HG03108 (cell line): ENCODE measurements around the gene CCDC169.
"Not testable (repeated sequence)": the region's sequence is repeated elsewhere in the genome, so short reads cannot be mapped to it uniquely, and the experiment has no call there.

Experiments
- ATAC-seq: cut with Tn5 transposase; IDR thresholded peaks from one replicate; pipeline ENCODE4 v1.9.1; 2021; ENCODE audit warnings: moderate library complexity; ENCODE audit not compliant: unreplicated experiment

Gene CCDC169

DNA sequence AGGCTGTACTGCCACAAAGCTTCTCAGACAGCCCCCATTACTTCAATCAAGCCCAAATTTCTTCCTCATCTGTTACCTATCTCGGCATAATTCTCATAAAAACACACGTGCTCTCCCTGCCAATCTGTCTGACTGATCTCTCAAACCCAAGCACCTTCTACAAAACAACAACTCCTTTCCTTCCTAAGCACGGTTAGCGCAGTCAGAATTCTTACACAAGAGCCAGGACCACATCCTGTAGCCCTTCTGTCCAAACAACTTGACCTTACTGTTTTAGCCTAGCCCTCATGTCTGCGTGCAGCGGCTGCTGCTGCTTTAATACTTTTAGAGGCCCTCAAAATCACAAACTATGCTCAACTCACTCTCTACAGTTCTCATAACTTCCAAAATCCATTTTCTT lies 22.2 kb upstream of the CCDC169 start:
- not testable (repeated sequence) for ATAC-seq

DNA sequence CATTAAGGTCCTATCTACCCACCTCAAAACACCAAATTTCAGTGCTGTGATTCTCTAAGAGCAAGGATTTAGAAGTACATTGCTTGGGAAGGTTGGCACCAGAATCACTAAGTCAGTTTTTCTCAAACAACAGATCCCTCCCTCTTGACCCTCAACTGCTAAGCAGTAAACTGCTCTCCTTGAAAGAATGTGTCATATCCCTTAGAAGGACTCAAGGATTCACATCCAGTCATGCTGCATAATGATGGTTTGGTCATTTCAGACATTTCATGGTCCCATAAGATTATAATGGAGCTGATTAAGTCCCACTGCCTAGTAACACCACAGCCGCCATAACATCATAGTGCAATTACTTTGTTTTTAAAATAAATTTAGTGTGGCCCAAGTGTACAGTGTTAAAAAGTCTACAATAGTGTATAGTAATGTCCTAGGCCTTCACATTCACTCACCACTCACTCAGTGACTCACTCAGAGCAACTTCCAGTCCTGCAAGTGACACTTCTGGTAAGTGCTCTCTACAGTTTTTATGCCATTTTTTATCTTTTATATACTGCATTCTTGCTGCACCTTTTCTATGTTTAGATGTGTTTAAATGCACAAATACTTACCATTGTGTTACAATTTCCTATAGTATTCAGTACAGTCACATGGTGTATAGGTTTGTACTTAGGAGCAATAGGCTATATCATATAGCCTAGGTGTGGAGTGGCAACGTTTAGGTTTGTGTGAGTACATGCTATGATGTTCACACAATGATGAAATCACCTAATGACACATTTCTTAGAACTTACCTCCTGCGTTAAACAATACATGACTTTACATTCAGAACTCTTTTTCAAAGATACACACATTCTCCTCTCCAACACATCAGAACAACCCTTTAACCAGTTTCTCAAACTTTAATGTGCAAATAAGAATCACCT lies 15.7 kb upstream of the CCDC169 start:
- ATAC-seq = no peak

DNA sequence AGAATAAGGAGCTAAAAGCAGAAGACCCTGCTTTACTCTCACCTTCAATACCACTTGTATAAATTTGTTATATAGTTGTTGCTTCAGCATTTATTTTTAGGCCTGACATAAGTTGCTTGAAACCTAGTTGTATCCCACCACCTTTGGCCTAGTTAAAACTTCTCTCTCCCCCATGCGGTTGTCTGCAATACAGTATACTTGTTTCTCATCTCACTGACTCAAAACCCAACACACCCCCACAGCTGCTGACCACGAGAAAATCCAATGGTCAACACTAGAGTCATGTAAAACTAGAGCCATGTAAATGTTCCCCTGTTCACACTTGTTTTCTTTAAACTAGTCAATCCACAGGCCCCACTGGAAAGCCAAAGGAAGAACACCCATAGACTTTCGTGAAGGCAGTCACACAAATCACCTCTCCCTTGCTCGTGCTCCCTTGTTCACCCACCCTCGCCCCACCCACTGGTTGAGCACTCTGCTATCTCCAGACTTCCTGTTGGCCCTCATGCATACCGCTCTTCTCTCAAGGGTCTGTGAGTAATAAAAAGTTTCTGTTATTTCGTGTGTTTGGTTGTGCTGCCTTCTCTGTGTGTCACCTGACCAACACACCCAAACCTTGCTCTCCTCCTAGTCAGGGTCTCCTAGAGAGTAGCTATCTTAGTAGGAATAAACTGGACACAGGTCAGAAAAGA lies 12.9 kb upstream of the CCDC169 start:
- ATAC-seq = no peak

GRCh38 chr13:36302289-36302688 lies 4.7 kb upstream of the CCDC169 start:
- no peak for ATAC-seq

DNA sequence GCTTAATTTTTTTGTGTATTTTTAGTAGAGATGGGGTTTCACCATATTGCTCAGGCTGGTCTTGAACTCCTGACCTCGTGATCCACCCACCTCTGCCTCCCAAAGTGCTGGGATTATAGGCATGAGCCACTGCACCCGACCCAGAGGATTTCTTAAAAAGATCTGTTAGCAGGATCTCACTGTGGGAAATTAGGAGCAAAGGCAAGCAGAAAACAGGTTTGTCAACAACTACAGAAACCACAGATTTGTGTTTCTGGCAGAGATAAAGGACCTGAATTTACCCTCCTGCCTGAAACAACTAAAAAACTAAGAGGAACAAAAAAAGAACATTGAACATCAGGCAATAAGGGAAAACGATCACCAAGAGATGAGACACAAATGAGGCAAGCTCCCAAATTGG lies 1.9 kb upstream of the CCDC169 start:
- not testable (repeated sequence) for ATAC-seq

DNA sequence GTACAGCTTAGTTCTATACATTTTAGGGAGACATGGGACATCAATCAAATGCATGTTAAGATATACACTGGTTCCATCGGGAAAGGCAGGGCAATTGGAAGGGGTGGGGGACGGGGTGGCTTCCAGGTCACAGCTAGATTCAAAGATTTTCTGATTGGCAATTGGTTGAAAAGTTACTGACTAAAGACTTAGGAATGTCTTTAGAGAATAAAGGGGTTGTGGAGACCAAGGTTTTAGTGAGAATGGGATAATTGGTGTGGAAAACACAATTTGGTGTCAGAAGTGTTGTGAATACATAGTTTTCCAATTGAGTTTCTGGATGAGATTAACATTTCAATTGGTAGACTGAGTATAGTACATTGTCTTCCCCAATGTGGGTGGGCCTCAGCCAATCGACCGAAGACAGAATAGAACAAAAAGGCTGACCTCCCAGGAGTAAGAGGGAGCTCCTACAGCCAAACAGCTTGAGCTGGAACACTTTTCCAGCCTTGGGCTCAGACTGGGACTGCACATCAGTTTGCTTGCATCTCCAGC lies 988 bp upstream of the CCDC169 start:
- ATAC-seq = no peak

GRCh38 chr13:36294096-36294495 lies 3.5 kb downstream of the CCDC169 start:
- ATAC-seq = no peak

- ATAC-seq = no peak
Measured at GRCh38 chr13:36293497-36293896, 4.1 kb downstream of the CCDC169 start.

- no peak for ATAC-seq
Measured at GRCh38 chr13:36288794-36289391, 8.7 kb downstream of the CCDC169 start.

DNA sequence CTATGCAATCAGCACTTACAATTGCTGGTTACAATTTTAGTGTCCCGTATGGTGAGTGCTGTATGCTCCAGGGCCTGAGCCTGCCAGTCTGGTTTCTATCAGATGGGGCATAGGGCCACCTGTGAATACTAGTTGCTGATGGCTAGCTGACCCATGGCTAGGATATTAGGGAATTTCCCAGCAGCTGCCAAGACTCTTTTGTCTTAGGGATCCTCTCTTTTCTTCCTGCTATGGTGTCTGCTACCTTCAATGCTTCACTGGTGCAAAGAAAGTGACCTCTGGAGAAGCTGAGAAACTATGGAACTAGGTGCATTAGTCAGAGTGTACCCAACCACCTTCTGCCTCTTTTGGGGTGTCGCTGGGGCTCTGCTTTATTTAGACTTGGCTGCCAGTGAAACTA lies 11.6 kb downstream of the CCDC169 start:
- no peak for ATAC-seq

GRCh38 chr13:36282821-36283432 lies 14.7 kb downstream of the CCDC169 start:
- ATAC-seq = no peak

- no peak for ATAC-seq
Measured at GRCh38 chr13:36275190-36276002, 22.2 kb downstream of the CCDC169 start.

- no peak for ATAC-seq
Measured at GRCh38 chr13:36273431-36273830, 24.2 kb downstream of the CCDC169 start.

- no peak for ATAC-seq
Measured at GRCh38 chr13:36261976-36262375, 35.6 kb downstream of the CCDC169 start.

DNA sequence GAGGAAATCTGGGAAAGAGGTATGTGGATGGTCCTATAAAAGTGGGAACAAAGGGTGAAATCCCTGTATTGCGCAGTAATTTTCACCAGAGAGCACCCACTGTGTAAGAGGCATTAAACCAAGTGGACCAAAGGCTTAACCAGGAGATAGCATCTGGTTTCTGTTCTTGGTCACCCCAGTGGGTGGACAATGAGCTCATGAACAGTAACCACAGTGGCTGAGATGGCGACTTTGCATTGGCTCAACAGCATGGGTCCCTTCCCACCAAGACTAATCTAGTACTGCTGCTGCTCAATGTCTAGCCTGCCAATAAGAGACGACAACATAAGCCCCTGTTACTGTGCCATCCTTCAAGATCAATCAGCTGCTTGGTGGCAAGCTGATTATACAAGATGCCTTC lies 36.6 kb downstream of the CCDC169 start:
- ATAC-seq = no peak

- no peak for ATAC-seq
Measured at GRCh38 chr13:36259361-36260137, 38.1 kb downstream of the CCDC169 start.

DNA sequence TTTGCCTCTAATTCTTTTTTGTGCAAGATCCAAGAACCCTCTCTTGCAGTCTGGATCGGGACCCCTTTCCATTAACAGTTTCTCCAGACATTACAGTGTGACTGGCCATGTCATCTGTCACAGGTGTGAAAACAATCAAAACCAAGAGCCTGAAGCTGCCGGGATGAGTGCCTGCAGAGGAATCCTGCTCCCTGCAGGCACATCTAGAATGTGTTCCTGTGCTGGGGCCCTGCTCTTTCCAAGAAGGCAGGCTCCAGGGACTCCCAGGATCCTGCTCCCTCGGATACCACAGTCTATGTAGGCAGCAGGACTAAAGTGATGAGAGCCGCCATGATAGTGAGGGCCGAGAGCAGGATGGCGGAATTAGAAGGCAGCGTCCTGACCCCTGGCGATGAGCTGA lies 38.8 kb downstream of the CCDC169 start:
- no peak for ATAC-seq

- no peak for ATAC-seq
Measured at GRCh38 chr13:36251526-36251925, 46.1 kb downstream of the CCDC169 start.

GRCh38 chr13:36251017-36251416 lies 46.6 kb downstream of the CCDC169 start:
- ATAC-seq = no peak

DNA sequence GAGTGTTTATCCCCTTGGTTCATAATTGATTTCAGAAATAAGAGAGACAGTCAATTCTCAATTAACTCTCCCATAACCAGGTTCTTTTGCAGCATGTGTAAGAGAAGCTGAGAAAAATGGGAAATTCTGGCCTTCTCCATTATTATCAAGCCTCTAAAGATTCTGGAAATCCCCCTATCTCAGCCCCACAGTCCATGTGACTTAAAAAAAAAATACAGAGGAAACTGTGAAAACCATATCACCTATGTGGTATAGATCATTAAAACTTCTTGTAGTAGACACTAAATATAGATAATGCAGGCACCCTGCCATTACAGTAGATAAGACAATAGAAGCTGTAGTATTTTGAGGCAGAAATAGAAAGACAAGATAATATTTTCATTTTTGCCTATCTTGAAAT lies 48.9 kb downstream of the CCDC169 start:
- no peak for ATAC-seq
